GM19397 (cell line): ENCODE measurements around the gene RCCD1.
"Not testable (repeated sequence)": the region's sequence is repeated elsewhere in the genome, so short reads cannot be mapped to it uniquely, and the experiment has no call there.

Experiments used
- ATAC-seq: cut with Tn5 transposase; IDR thresholded peaks from one replicate; pipeline ENCODE4 v1.9.1; 2021; ENCODE audit warnings: mild to moderate bottlenecking, moderate library complexity; ENCODE audit not compliant: unreplicated experiment

The RCCD1 gene

DNA sequence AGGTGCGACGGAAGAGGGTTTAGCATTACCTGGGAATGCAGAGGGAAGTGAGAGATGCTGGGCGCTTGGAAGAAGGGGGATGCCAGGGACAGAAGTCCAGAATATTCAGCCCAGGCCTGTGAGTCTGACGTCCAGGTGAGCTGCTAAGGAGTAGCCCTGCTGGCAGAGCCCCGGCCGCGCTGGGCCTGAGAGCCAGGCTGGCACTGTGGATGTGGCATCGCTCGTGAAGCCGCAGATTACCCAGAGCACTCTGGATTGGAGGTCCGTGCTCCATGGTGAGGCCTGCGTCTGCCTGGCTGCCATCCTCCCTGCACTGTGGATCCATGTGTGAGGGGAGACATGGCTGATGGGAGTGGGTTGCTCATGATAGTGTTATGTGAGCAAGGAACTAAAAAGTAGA lies 37.1 kb upstream of the RCCD1 start:
- ATAC-seq, result no peak

DNA sequence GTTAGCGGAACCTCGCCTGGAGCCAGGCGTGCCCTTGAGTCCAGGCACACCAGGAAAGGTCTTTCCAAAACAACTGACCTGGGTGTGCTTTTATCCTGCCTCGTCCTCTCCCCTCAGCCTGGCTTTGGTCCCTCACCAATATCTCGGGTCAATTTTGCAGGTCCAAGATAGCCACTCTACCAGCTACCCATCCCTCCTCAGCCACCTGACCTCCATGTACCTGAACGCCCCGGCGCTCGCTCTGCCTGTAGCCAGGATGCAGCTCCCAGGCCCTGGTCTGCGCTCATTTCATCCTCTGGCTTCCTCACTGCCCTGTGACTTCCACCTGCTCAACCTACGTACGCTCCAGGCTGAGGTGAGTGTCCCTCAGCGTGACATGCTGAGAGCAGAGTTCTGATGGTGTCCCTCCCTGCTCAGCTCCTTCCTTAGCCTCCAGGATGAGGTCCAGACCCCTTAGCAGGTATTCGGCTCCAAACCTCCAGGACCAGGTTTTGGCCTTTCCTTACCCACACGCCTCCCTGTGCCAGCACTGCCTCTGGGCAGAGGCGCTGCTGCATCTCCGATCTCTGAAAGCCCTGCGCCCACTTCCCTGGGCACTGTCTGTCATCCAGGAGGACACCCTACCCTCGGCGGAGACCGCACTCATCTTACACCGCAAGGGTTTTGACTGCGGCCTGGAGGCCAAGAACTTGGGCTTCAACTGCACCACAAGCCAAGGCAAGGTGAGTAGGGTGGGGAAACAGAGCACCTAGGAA lies 36.5 kb upstream of the RCCD1 start:
- ATAC-seq, result no peak

- no peak for ATAC-seq
These were observed 35.8 kb upstream of the RCCD1 start for GRCh38 chr15:90918835-90919234.

- no peak for ATAC-seq
These were observed 32.8 kb upstream of the RCCD1 start for GRCh38 chr15:90921887-90922286.

GRCh38 chr15:90922712-90923322 lies 31.9 kb upstream of the RCCD1 start:
- peak; percentile 85 for ATAC-seq

DNA sequence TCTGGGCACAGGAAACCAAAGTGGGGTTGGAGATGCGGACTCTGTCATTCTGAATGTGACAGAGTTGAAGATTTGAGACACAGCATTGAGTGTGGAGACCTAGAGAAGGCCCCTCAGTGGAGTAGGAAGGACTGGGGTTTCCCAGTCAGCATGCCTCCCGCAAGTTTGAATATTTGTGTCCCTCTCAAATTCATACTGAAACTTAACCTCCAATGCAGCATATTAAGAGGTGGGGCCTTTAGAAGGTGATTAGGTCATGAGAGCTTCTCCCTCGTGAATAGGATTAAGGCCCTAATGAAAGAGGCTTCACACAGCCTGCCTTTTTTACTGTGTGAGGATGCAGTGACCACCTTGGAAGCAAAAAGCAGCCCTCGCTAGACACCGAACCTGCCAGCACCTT lies 30.3 kb upstream of the RCCD1 start:
- no peak for ATAC-seq

DNA sequence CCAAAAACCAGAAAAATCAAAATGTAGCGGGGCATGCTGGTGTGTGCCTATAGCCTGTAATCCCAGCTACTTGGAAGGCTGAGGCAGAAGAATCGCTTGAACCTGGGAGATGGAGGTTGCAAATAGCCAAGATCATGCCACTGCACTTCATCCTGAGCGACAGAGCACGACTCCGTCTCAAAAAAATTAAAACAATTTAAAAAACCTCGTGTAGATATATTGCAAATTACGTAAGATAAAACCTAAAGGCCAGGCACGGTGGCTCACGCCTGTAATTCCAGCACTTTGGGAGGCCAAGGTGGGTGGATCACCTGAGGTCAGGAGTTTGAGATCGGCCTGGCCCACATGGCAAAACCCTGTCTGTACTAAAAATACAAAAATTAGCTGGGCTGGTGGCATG lies 27.9 kb upstream of the RCCD1 start:
- not testable (repeated sequence) for ATAC-seq

- not testable (repeated sequence) for ATAC-seq
These were observed 26.6 kb upstream of the RCCD1 start for GRCh38 chr15:90928106-90928505.

DNA sequence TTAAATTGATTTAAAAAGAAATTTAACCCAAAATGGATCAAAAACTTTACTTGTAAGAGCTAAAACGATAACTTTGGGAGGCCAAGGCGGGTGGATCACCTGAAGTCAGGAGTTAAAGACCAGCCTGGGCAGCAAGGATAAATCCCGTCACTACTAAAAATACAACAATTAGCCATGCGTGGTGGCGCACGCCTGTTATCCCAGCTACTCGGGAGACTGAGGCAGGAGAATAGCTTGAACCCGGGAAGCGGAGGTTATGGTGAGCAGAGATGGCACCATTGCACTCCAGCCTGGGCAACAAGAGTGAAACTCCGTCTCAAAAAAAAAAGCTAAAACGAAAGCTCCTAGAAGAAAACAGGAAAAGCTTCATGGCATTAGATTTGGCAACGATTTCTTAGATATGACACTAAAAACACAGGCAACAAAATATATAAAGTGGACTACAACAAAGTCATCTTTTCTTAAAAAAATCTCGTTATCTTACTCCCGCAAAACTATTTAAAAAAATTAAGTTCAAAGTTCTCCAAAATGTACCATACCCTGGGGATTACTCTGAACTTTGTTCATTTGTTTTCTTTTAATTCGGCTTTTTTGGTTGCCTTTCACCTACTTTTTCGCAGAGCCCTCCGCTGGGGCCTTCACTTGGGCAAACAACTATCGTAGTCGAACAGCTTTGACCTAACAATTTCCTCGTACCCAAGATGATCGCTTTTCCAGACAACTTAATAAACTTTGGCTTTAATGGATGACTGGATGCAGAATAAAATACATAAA lies 25.3 kb upstream of the RCCD1 start:
- ATAC-seq, result no peak

DNA sequence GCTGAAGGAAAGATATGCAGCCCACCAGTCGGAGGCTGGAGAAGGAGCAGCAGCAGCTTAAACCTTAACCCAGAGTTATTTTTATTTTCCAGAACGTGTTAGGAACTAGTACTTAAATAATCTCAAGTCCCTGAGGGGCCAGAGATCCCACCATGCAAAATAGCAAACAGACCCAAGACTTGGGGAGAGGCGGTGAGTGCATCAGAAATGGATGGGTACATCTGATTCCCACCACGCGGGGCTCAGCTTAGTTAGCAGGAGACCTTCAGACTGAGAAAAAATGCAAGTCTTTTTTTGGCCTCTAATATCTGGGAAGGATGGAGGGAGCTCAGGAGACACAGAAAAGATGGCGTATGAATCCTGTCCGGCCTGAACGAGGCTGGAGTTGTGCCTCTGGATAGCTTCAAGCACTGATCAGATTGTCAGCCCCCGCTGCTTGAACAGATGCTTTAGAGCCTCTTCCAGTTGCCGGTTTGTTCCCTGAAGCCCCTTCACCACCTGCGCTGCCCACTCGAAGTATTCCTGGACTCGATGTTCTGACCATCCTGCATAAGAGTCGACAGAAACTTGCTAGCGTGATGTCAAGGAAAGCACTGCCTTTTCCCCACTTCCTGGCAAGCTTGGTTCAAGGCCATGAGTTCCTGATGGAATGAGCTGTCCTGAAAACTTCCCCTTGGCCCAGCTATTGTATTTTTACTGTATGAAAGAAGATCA lies 23.7 kb upstream of the RCCD1 start:
- ATAC-seq, result no peak

DNA sequence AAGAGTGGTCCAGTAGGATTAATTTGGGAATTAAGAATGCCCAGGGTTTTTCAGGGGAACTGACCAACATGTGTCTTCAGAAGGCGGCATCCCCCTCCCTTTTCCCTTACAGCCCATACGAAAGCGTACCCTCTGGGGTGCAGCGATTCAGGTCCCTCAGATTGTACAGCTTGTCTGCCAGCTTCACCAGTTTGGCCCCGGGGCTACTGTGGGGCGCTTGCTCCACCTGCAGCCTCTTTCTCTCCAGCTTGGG lies 23.2 kb upstream of the RCCD1 start:
- no peak for ATAC-seq

DNA sequence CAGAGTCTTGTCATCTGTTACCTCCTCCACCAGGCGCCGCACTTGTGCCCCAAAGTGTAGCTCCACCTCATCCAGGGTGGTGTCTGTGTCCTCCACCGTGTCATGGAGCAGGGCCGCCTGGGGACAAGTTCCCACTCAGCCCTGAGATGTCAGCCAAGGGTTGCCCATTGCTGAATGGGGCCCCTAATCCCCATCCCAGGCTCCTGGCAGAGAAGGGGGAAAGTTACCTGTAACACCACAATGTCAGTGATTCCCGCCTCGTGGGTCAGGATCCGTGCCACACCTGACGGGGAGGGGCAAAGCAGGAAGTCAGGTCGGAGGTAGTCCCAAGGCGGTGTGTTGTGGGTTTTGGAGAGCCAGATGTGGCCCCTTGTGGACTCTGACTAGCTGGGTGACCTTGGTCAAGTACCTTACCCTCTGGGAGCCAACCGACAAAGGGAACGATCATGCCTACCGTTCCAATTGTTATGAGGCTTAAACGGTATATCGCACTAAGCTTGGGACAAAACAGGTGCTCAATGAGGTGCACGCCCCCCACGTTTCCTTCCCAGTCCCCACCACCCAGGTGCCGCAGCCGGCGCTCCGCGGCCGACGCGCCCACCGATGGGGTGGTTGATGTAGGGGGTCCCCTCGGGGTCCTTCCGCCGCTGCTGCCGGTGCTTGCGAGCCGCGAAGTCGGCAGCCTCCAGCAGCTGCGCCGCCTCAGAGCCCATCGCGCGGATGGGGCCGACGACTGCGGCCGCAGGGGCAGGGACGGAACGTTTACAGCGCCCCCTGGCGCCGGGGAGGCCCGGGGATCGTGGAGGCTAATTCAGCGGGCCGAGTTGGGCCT lies 22.6 kb upstream of the RCCD1 start, which contains the start of gene HDDC3:
Gene HDDC3, minus strand, starts transcription at position 722 of the 832 bp plus-strand sequence. Its CDS starts 9 bp downstream, at position 713.
- peak; percentile 40 for ATAC-seq

DNA sequence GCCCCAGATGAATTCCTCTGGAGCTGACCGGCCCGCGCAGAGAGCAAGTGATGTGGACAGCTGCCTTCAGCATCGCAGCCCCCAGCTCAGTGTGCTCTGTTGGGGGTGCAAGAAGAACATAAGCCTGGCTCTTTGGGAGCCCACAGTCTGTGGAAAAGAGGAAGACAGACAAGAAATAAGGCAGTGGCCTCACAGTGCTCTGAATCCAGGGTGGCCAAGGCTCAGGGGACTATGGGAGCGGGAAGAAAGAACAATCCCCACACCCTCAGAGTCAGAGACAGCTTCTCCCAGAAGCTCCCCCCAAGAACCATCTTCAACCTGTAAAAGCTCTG lies 22.1 kb upstream of the RCCD1 start:
- ATAC-seq, result no peak

- ATAC-seq, result no peak
These were observed 21.4 kb upstream of the RCCD1 start for GRCh38 chr15:90933301-90933700.

DNA sequence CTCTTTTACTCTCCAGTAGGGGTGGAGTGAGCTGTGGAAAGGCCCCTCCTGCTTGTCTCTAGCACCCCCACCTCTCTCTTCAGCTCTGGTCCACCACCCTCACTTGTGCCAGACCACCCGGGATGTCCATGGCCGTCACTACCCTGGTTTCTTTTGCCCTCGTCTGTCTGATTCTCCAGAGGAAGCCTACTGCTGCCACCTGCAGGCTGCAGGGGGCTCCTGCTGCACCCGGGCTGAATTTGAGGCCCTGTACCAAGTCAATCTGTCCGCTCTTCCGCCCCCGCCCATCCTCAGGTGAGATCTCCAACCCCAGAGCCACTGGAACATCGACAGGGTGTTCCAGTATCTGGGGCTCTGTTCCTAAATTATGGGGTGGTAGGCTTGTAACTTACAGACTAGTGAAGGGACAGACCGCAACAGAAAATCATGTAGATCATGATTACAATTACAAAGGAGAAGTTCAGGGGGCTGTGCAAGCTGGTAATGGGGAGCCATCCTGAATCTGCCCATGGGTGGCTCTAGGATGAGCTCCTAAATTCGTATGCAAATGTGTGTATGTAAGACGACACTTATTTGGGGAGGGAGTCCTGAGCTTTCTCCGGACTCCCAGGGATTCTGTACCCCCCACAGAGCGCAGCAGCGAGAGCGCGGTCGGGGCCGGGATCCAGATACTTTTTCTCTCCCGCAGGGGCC lies 20.3 kb upstream of the RCCD1 start:
- ATAC-seq, result no peak

DNA sequence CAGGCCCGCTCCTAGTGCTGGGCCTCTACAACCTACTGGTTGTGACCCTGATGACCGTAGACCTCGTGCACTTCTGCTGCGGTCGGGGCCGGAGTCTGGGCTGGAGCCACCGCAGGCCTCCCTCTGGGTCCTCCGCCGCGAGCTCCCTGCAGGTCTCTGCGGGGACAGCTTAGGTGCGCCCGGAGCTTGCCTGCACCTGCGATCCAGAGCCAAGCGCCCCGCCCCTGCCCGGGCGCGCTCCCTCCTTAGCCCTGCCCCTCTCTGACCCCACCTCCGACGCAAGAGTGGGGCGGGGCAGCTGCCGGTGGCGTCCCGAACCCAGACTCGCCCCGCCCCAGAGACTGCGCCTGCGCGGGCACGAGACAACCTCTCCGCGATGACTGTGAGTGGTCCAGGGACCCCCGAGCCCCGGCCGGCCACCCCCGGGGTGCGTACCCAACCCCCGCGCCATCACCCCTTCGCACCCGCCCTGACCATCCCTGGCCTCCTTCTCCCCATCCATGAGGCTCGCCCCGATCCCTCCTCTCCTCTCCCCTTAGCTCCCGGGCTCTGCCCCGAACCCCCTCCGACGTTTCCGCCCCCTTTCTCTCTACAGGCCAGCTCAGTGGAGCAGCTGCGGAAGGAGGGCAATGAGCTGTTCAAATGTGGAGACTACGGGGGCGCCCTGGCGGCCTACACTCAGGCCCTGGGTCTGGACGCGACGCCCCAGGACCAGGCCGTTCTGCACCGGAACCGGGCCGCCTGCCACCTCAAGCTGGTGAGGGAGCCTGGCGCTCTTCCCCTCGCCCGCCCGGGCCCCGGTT lies 19.5 kb upstream of the RCCD1 start, which contains the start of gene UNC45A:
Gene UNC45A, plus strand, starts transcription at position 337 of the 803 bp plus-strand sequence. Its CDS starts 40 bp downstream, at position 377.
- ATAC-seq, result peak; percentile 61

- no peak for ATAC-seq
These were observed 17.9 kb upstream of the RCCD1 start for GRCh38 chr15:90936823-90937222.

- ATAC-seq, result no peak
These were observed 16.4 kb upstream of the RCCD1 start for GRCh38 chr15:90938261-90938660.

DNA sequence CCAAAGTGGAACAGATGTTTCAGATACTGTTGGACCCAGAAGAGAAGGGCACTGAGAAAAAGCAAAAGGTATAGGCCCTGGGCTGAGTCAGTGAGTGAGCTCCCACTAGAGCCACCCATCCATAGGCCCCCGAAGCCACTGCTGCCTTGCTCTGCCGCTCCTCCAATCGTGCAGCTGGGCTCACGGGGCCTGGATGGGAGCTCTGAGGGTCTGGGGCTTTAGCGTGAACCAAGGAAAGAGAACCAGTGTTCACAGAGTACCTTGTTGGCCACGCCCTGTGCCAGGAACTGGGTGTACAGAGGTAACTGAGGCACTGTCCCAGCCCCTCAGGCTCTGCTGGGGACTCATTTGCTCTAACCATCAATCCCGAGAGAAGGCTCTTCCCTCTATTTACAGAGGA lies 14.9 kb upstream of the RCCD1 start:
- no peak for ATAC-seq
